GM12878 (cell line): Measurements from ENCODE around the gene NLGN1.

Experiments used
- CTCF ChIP-seq, 3 experiments: IDR thresholded peaks in 2 of 3; conservative IDR thresholded peaks in 1 of 3; 2 replicates each; pipeline ENCODE4 v1.5.1; 2011; ENCODE audit warnings: low read depth in 3 of 3, low read length in 3 of 3, mild to moderate bottlenecking in 3 of 3, control low read depth in 2 of 3, moderate library complexity in 2 of 3, inconsistent platforms in 1 of 3, mixed read lengths in 1 of 3; ENCODE audit not compliant: control insufficient read depth in 2 of 3, insufficient read depth in 1 of 3; ENCODE audit errors: extremely low read depth in 1 of 3
- EZH2 ChIP-seq: IDR thresholded peaks from 2 replicates; pipeline ENCODE4 v1.6.1; 2012; ENCODE audit warnings: low read depth, mild to moderate bottlenecking, control low read depth, inconsistent platforms, low read length, borderline replicate concordance; ENCODE audit not compliant: control insufficient read depth
- JUNB ChIP-seq: IDR thresholded peaks from 2 replicates; pipeline ENCODE4 v1.6.1; 2016; ENCODE audit warnings: antibody characterized with exemption, mild to moderate bottlenecking
- NR2C1 ChIP-seq: fragments of 450-650 bp; IDR thresholded peaks from 2 replicates; pipeline ENCODE4 v1.6.1; 2017; ENCODE audit warnings: antibody characterized with exemption, mild to moderate bottlenecking, moderate library complexity
- POLR2A ChIP-seq: IDR thresholded peaks from 2 replicates; pipeline ENCODE4 v1.6.1; 2011; ENCODE audit warnings: low read depth, mild to moderate bottlenecking, low read length
- TF ChIP-seq, protein P1 (sequence below): IDR thresholded peaks from 2 replicates; pipeline ENCODE4 v1.6.1; 2012; ENCODE audit warnings: mild to moderate bottlenecking, low read depth, low read length
- TF ChIP-seq, protein P2 (sequence below): IDR thresholded peaks from 2 replicates; pipeline ENCODE4 v1.6.1; 2011; ENCODE audit warnings: borderline replicate concordance, low read depth, mild to moderate bottlenecking, moderate library complexity, mixed read lengths, low read length; ENCODE audit not compliant: insufficient read depth; ENCODE audit errors: extremely low read length

GRCh38 chr3:173793963-173794362 is 396.4 kb downstream of the NLGN1 start:
- TF ChIP-seq EZH2, result no peak
- no peak for TF ChIP-seq JUNB
- TF ChIP-seq NR2C1, result no peak
- TF ChIP-seq, protein P1, sequence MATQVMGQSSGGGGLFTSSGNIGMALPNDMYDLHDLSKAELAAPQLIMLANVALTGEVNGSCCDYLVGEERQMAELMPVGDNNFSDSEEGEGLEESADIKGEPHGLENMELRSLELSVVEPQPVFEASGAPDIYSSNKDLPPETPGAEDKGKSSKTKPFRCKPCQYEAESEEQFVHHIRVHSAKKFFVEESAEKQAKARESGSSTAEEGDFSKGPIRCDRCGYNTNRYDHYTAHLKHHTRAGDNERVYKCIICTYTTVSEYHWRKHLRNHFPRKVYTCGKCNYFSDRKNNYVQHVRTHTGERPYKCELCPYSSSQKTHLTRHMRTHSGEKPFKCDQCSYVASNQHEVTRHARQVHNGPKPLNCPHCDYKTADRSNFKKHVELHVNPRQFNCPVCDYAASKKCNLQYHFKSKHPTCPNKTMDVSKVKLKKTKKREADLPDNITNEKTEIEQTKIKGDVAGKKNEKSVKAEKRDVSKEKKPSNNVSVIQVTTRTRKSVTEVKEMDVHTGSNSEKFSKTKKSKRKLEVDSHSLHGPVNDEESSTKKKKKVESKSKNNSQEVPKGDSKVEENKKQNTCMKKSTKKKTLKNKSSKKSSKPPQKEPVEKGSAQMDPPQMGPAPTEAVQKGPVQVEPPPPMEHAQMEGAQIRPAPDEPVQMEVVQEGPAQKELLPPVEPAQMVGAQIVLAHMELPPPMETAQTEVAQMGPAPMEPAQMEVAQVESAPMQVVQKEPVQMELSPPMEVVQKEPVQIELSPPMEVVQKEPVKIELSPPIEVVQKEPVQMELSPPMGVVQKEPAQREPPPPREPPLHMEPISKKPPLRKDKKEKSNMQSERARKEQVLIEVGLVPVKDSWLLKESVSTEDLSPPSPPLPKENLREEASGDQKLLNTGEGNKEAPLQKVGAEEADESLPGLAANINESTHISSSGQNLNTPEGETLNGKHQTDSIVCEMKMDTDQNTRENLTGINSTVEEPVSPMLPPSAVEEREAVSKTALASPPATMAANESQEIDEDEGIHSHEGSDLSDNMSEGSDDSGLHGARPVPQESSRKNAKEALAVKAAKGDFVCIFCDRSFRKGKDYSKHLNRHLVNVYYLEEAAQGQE, result no peak
- TF ChIP-seq POLR2A, result no peak
- TF ChIP-seq, protein P2, sequence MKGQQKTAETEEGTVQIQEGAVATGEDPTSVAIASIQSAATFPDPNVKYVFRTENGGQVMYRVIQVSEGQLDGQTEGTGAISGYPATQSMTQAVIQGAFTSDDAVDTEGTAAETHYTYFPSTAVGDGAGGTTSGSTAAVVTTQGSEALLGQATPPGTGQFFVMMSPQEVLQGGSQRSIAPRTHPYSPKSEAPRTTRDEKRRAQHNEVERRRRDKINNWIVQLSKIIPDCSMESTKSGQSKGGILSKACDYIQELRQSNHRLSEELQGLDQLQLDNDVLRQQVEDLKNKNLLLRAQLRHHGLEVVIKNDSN, result no peak
- no peak for TF ChIP-seq CTCF (IDR thresholded peaks at IDR 0.05 in 2 of 3, conservative IDR thresholded peaks at IDR 0.05 in 1 of 3; ENCODE audit: control insufficient read depth in 2 of 3, extremely low read depth in 1 of 3, insufficient read depth in 1 of 3, low read depth in 3 of 3, low read length in 3 of 3)
